Measurements from ENCODE around the gene TUNAR.

Gene TUNAR

DNA sequence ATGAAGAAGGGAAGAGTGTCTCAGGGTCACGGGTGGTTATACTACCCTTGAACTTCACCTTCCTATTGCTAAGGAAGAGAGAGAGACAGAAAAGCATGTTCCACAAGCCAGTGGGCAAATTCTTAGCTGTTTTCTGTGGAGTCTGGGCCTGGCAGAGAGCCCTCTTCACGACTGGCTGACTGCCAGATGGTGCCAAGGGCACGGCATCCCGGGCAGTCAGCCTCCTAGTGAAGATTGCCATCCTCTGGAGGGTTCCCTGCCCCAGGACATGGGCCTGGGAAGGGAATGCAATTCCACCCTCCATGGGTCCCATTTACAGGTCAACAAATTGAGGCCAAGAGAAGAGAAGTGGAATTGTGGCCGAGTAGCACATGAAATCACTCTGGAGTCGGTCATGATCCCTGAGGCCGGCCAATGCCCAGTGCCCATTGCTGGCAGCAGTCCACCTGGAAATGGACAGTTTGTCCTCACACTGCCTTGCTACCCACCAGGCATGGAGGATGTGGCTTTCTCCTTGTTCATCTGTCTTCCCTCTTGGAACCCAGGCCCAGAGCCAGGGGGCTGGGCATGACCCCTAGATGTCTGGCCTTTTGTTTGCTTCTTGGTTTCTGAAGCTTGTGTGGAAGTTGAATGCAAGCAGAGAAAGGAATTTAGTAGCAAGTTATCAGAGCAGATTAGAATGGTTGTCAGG is 9.9 kb downstream of the TUNAR start:
- no peaks in the 10 kb centered on the region for H3K27me3 Mint-ChIP-seq (ENCODE audit: low read depth, poor library complexity)
- H3K4me3 Mint-ChIP-seq, result no peak overlapping the region
- H3K4me1 Mint-ChIP-seq, result peaks cover 9% of the 10 kb centered on the region
- TF ChIP-seq, protein P1, sequence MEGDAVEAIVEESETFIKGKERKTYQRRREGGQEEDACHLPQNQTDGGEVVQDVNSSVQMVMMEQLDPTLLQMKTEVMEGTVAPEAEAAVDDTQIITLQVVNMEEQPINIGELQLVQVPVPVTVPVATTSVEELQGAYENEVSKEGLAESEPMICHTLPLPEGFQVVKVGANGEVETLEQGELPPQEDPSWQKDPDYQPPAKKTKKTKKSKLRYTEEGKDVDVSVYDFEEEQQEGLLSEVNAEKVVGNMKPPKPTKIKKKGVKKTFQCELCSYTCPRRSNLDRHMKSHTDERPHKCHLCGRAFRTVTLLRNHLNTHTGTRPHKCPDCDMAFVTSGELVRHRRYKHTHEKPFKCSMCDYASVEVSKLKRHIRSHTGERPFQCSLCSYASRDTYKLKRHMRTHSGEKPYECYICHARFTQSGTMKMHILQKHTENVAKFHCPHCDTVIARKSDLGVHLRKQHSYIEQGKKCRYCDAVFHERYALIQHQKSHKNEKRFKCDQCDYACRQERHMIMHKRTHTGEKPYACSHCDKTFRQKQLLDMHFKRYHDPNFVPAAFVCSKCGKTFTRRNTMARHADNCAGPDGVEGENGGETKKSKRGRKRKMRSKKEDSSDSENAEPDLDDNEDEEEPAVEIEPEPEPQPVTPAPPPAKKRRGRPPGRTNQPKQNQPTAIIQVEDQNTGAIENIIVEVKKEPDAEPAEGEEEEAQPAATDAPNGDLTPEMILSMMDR (IDR thresholded peaks at IDR 0.05), result no peak
- no peak overlapping the region for H3K27ac Mint-ChIP-seq
- no peak for DNase-seq
- H3K36me3 Mint-ChIP-seq (ENCODE audit: low read depth), result no peaks in the 10 kb centered on the region
- no peaks in the 10 kb centered on the region for H3K9me3 Mint-ChIP-seq

GRCh38 chr14:95887351-95887750 is 10.7 kb downstream of the TUNAR start:
- H3K36me3 Mint-ChIP-seq (ENCODE audit: low read depth), result no peaks in the 10 kb centered on the region
- H3K4me1 Mint-ChIP-seq, result peaks cover 9% of the 10 kb centered on the region
- no peak for DNase-seq
- TF ChIP-seq, protein P1 (IDR thresholded peaks at IDR 0.05), result no peak
- H3K9me3 Mint-ChIP-seq, result no peaks in the 10 kb centered on the region
- H3K27me3 Mint-ChIP-seq (ENCODE audit: low read depth, poor library complexity), result no peaks in the 10 kb centered on the region
- no peak overlapping the region for H3K4me3 Mint-ChIP-seq
- no peak overlapping the region for H3K27ac Mint-ChIP-seq

GRCh38 chr14:95889236-95889979 is 12.8 kb downstream of the TUNAR start:
- Mint-ChIP-seq H3K36me3 (ENCODE audit: low read depth) (no peaks in the 10 kb centered on the region), H3K4me1 (peaks cover 9% of the 10 kb centered on the region), H3K27ac (no peak overlapping the region), H3K9me3 (no peaks in the 10 kb centered on the region), H3K4me3 (no peak overlapping the region), H3K27me3 (ENCODE audit: low read depth, poor library complexity) (no peaks in the 10 kb centered on the region)
- DNase-seq, result no peak
- TF ChIP-seq, protein P1 (IDR thresholded peaks at IDR 0.05), result no peak

DNA sequence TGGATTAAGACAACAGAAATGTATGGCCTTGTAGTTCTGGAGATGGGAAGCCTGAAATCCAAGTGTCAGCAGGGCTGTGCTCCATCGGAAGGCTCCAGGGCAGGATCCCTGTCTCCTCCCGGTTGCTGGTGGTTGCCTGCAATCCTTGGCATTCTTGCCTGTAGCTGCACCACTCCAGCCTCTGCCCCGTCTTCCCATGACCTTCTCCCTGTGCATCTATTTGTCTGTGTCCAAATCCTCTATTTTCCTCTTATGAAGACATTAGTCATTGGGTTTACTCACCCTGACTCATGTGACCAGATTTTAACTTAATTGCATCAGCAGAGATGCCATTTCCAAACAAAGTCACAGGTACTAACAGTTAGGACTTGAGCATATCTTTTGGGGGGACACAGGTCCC is 15.1 kb downstream of the TUNAR start:
- H3K27ac Mint-ChIP-seq, result no peak overlapping the region
- no peak for DNase-seq
- peaks cover 9% of the 10 kb centered on the region for H3K27me3 Mint-ChIP-seq (ENCODE audit: low read depth, poor library complexity)
- H3K4me3 Mint-ChIP-seq, result no peak overlapping the region
- no peaks in the 10 kb centered on the region for H3K4me1 Mint-ChIP-seq
- no peaks in the 10 kb centered on the region for H3K9me3 Mint-ChIP-seq
- TF ChIP-seq, protein P1 (IDR thresholded peaks at IDR 0.05), result no peak
- no peaks in the 10 kb centered on the region for H3K36me3 Mint-ChIP-seq (ENCODE audit: low read depth)

GRCh38 chr14:95892142-95892541 is 15.5 kb downstream of the TUNAR start:
- peaks cover 9% of the 10 kb centered on the region for H3K27me3 Mint-ChIP-seq (ENCODE audit: low read depth, poor library complexity)

More at GRCh38 chr14:95892142-95892541, 15.5 kb downstream of the TUNAR start:
- no peak overlapping the region for H3K27ac Mint-ChIP-seq
- DNase-seq, result no peak
- no peaks in the 10 kb centered on the region for H3K36me3 Mint-ChIP-seq (ENCODE audit: low read depth)
- TF ChIP-seq, protein P1 (IDR thresholded peaks at IDR 0.05), result no peak
- H3K4me3 Mint-ChIP-seq, result no peak overlapping the region
- H3K4me1 Mint-ChIP-seq, result no peaks in the 10 kb centered on the region
- no peaks in the 10 kb centered on the region for H3K9me3 Mint-ChIP-seq
